Activated CD4-positive, alpha-beta T cell treated with anti-CD3 and anti-CD28 coated beads, Interleukin-2, Interleukin-6, amounts not matched to agents 100 ng/mL and 50 ng/mL, durations not matched to agents 16 hours and 8 hours (primary cell): ENCODE results near the gene EFCAB10.
"Not testable (repeated sequence)": the region's sequence is repeated elsewhere in the genome, so short reads cannot be mapped to it uniquely, and the experiment has no call there.

ENCODE experiments used
- DNase-seq: peaks from one replicate; pipeline ENCODE4 v3.0.0-alpha.2; 2020

Gene EFCAB10

DNA sequence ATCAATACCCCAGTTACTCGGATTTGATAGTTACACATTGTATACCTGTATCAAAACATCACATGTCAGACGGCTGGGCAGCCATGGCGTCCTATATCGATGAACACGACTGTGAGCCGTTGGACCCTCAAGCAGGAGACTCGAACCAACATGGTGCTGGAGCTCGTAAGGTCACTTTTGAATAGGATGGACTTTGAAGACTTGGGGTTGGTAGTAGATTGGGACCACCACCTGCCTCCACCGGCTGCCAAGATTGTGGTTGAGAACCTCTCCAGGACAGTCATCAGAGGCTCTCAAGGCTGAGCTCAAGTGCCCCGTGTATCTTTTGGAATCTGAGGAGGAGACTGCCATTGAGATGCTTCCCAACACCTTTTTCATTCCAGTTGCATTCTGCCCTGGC, 51.2 kb downstream of the EFCAB10 start:
- DNase-seq: no peak

DNA sequence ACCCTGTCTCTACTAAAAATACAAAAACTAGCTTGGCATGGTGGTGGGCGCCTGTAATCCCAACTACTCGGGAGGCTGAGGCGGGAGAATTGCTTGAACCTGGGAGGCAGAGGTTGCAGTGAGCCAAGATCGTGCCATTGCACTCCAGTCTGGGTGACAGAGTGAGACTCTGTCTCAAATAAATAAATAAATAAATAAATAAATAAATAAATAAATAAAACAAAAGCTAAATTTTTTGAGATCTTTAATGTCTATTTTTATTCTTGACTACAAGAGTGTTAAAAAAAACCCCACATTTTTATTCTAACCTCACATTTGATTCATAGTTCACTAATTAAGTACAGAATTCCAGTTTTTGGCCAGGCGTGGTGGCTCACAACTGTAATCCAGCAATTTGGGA, 53.6 kb downstream of the EFCAB10 start:
- not testable (repeated sequence) for DNase-seq

DNA sequence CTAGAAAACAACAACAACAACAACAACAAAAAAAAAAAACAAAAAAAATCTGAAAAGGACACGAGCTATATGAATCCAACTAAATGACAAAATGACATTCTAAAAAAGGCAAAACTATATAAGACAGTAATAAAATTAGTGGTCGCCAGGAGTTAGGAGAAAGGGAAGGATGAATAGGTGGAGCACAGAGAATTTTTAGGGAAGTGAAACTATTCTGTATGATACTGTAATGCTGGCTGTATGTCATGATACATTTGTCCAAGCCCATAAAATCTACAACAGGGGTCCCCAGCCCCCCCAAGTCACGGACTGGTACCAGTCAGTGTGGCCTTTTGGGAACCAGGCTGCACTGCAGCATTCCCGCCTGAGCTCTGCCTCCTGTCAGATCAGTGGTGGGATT, 56.5 kb downstream of the EFCAB10 start:
- no peak for DNase-seq

DNA sequence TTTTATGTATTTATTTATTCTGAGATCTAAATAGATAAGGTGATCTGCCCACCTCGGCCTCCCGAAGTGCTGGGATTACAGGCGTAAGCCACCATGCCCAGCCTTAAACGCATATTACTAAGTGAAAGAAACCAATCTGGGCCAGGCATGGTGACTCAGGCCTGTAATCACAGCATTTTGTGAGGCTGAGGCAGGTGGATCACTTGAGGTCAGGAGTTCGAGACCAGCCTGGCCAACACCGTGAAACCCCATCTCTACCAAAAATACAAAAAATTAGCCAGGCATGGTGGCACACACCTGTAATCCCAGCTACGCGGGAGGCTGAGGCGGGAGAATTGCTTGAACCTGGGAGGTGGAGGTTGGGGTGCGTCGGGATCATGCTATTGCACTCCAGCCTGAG, 56.9 kb downstream of the EFCAB10 start:
- not testable (repeated sequence) for DNase-seq

DNA sequence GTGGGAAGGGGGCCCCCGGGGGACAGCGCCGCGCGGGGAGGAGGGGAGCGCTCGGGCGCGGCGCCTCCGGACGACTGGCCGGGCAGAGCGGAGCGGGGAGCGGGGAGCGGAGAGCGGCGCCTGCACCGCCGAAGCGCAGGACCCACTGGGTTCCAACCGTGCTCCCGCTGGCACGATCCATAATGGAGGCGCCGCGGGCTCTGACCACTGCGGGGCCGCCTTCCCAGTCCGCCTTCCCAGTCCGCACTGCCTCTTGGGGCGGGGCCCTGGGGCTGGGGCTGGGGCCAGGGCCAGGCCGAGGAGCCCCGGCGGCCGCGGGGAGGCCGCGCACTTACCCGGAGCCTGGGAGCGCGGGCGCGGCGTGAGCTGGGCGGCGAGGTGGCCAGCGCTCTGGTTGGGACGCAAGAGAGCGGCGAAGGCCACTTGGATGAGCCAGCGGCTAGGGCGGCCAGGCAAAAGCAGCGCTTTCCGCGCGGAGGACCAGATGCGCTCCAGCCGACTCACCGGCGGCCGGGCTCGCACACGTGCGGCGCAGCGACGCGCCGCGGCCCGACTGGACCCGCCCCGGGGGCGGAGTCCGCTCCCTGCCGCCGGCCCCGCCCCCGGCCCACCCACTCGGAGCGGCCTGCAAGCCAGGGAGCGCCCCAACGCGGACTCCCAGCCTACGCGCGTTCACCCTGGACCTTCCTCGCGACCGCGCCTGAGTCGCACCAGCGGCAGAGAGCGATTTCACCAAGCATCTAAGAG, 59.4 kb downstream of the EFCAB10 start, which contains the start of gene PUS7:
TSS of gene PUS7 (minus strand) at position 555 of the 747 bp plus-strand sequence. CDS start 13,759 bp downstream, outside the sequence.
- DNase-seq: peak; percentile 93

DNA sequence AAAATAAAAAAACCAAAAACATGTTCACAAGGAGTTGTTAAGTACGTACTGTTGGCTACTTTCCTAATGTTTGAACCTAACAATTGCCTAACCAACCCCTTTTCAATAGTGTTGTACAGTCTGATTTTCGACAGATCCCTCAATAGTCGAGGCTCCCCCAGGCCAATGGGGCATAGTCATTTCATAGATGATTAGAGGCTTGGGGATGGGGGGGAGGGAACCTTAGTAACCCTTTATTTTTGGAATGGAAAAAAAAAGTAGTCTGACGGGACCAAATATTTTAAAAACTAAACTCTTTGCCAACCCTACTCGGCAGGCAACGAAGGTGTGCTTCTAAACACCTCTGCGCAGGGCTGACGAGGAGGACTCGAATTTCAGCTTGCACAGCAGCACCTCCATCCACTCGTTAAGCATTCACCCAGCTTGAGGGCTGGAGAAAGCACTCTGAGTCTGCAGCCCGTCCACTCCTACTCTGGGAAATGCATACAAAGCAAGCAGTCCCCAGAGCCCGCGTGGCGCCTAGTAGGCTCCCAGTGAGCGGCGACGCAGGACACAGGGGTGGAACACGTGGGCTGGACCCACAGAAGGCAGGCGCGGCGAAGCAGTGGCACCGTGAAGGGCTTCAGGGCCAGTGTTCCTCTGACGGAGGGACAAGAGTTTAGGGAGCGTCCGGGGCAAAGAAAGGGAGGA, 60.1 kb downstream of the EFCAB10 start:
- peak; percentile 60 for DNase-seq

DNA sequence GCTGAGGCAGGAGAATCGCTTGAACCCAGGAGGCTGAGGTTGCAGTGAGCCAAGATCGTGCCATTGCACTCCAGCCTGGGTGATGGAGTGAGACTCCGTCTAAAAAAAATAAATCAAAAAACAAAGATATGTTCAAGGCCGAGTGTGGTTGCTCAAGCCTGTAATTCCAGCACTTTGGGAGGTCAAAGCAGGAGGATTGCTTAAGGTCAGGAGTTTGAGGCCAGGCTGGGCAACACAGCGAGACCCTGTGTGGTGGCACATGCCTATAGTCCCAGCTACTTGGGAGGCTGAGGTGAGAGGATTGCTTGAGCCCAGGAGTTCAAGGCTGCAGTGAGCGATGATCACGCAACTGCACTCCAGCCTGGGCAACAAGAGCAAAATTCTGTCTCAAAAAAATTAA, 60.7 kb downstream of the EFCAB10 start:
- not testable (repeated sequence) for DNase-seq

DNA sequence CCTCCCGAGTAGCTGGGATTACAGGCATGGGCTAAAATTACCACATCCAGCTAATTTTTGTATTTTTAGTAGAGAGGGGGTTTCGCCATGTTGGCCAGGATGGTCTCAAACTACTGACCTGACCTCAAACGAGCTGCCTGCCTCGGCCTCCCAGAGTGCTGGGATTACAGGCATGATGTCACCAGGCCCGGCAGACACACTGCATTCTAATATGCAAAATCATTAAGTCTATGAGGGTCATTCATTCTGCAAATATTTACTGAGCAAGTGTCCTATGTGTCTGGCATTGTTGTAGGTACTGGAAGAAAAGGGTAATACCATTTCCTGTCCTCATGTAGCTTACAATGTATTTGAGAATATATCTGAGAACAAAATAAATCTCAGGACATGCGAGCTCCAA, 61.9 kb downstream of the EFCAB10 start:
- no peak for DNase-seq

DNA sequence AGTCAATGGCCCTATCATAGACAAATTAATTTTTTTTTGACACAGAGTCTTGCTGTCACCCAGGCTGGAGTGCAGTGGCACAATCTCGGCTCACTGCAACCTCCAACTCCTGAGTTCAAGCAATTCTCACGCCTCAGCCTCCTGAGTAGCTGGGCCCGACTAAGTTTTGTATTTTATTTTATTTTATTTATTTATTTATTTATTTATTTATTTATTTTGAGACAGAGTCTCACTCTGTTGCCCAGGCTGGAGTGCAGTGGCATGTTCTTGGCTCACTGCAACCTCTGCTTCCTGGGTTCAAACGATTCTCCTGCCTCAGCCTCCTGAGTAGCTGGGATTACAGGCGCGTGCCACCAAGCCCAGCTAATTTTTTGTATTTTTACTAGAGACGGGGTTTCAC, 65.7 kb downstream of the EFCAB10 start:
- not testable (repeated sequence) for DNase-seq
